ENCODE data around the gene NLGN3.
A peak's percentile ranks its signal among the peaks of the same experiment; 100 is the strongest.
"Not testable (repeated sequence)": the region's sequence is repeated elsewhere in the genome, so short reads cannot be mapped to it uniquely, and the experiment has no call there.

Gene NLGN3

GRCh38 chrX:71173440-71173839, 28.8 kb downstream of the NLGN3 start:
- no peak for DNase-seq

GRCh38 chrX:71174795-71175194, 30.2 kb downstream of the NLGN3 start:
- DNase-seq: no peak

- no peak for DNase-seq
These were observed 30.9 kb downstream of the NLGN3 start for GRCh38 chrX:71175531-71175930.

- no peak for DNase-seq
These were observed 32.7 kb downstream of the NLGN3 start for GRCh38 chrX:71177327-71177726.

- peak; percentile 45 for DNase-seq
These were observed 34.3 kb downstream of the NLGN3 start for GRCh38 chrX:71178908-71179307.

- DNase-seq: not testable (repeated sequence)
These were observed 36.1 kb downstream of the NLGN3 start for GRCh38 chrX:71180579-71181265.

GRCh38 chrX:71181558-71181909, 36.9 kb downstream of the NLGN3 start:
- peak; percentile 24 for DNase-seq

- DNase-seq: peak; percentile 77
These were observed 37.5 kb downstream of the NLGN3 start for GRCh38 chrX:71181910-71182799.

GRCh38 chrX:71182871-71183270, 38.2 kb downstream of the NLGN3 start:
- DNase-seq: no peak

- DNase-seq: no peak
These were observed 38.7 kb downstream of the NLGN3 start for GRCh38 chrX:71183341-71183740.

GRCh38 chrX:71184092-71184491, 39.5 kb downstream of the NLGN3 start:
- DNase-seq: no peak

- no peak for DNase-seq
These were observed 40.3 kb downstream of the NLGN3 start for GRCh38 chrX:71184803-71185495.

GRCh38 chrX:71191248-71191647, 46.6 kb downstream of the NLGN3 start:
- DNase-seq: no peak

GRCh38 chrX:71195964-71196649, 51.5 kb downstream of the NLGN3 start:
- DNase-seq: peak; percentile 16

GRCh38 chrX:71198066-71198465, 53.4 kb downstream of the NLGN3 start:
- DNase-seq: no peak

- no peak for DNase-seq
These were observed 54.8 kb downstream of the NLGN3 start for GRCh38 chrX:71199252-71200008.

- no peak for DNase-seq
These were observed 66.2 kb downstream of the NLGN3 start for GRCh38 chrX:71210816-71211215.

GRCh38 chrX:71212536-71212935, 67.9 kb downstream of the NLGN3 start:
- DNase-seq: no peak

GRCh38 chrX:71214152-71214551, 69.5 kb downstream of the NLGN3 start:
- DNase-seq: no peak

GRCh38 chrX:71214604-71215337, 70.1 kb downstream of the NLGN3 start:
- DNase-seq: no peak

- no peak for DNase-seq
These were observed 70.8 kb downstream of the NLGN3 start for GRCh38 chrX:71215338-71215912.
